Motor neuron (in vitro differentiated cells): ENCODE data around the gene CHD6. TPM values are rescaled to one million over a fixed set of nuclear protein-coding genes. Genes with fewer than 3 reads are reported as not detected.
"Not testable (repeated sequence)": the region's sequence is repeated elsewhere in the genome, so short reads cannot be mapped to it uniquely, and the experiment has no call there.

Experiments used
- ATAC-seq, 8 experiments: fragments of 200-7000 bp; cut with Tn5 transposase; replicated peaks in 6 of 8; 2 replicates each; pipeline ENCODE4 v1.8.0; 2021; ENCODE audit warnings: mild to moderate bottlenecking in 8 of 8, moderate library complexity in 8 of 8
- H3K27ac ChIP-seq, 2 donors: fragments of 250-450 bp; sonication (Bioruptor Pico); 2 replicates each; pipeline ENCODE4 v1.9.0; 2021; ENCODE audit warnings: antibody characterized with exemption in 2 of 2, mild to moderate bottlenecking in 2 of 2, moderate library complexity in 1 of 2
- H3K4me1 ChIP-seq, 2 donors: fragments of 250-450 bp; sonication (Bioruptor Pico); replicated peaks in 1 of 2; 2 replicates each; pipeline ENCODE4 v1.6.1; 2021; ENCODE audit warnings: antibody characterized with exemption in 2 of 2, mild to moderate bottlenecking in 2 of 2, moderate library complexity in 1 of 2
- H3K4me3 ChIP-seq, 5 donors: fragments of 250-450 bp; sonication (Bioruptor Pico); 2 replicates each; pipeline ENCODE4 v1.9.0; 2021; ENCODE audit warnings: antibody characterized with exemption in 5 of 5, mild to moderate bottlenecking in 5 of 5, moderate library complexity in 4 of 5
- WGBS, 10 experiments: fragments of 450-650 bp; shearing (Covaris generic); methylation state at CpG; one replicate each; pipeline ENCODE4 v1.0.0; 2022; 5-methylcytosine and 5-hydroxymethylcytosine counted together
- in situ Hi-C, 9 experiments: fragments of 400-800 bp; cut with MboI; loops; one replicate each; pipeline ENCODE4 v1.15.0; 2021; ENCODE audit warnings: low sequenced_read_pairs in 9 of 9, low pct_unique_long_range_greater_than_20kb in 2 of 9; ENCODE audit not compliant: unreplicated experiment in 9 of 9
- total RNA-seq, 8 experiments: library from RNA; unstranded; fragments of 300-600 nt; gene quantifications; 2 replicates each; pipeline versions ENCODE4 v1.2.3 to v1.2.4, GENCODE V29; 2022

CHD6 gene
- total RNA-seq, 8 experiments from 2014 or later, result 19.4 to 59.2 (median 37.5) TPM

GRCh38 chr20:41540918-41541317 lies 77.3 kb downstream of the CHD6 start:
- ATAC-seq, result peak in 3 of 8 experiments; percentile 35 to 57 (median 48)
- in situ Hi-C loops, result no loop called here
- 7 to 93% (median 57%) methylated on average over 1 to 4 of the region's 4 CpGs; no CpG with 5 or more reads in 1 of the 10 experiments for WGBS, 10 experiments
- Histone ChIP-seq H3K27ac (no peak overlapping the region), H3K4me1 (no peaks in the 10 kb centered on the region), H3K4me3 (no peak overlapping the region)

- WGBS, 10 experiments, result 50 to 83% (median 70%) methylated on average over 2 to 3 of the region's 3 CpGs; no CpG with 5 or more reads in 1 of the 10 experiments
- peak in 1 of 8 experiments; percentile 39 for ATAC-seq
- Histone ChIP-seq H3K27ac (no peak overlapping the region), H3K4me1 (no peaks in the 10 kb centered on the region), H3K4me3 (no peak overlapping the region)
- in situ Hi-C loops, result no loop called here
These were observed 77.7 kb downstream of the CHD6 start for GRCh38 chr20:41540459-41540858.

- Histone ChIP-seq H3K4me3 (no peak overlapping the region), H3K27ac (no peak overlapping the region), H3K4me1 (no peaks in the 10 kb centered on the region)
- no peak for ATAC-seq
- in situ Hi-C loops, result no loop called here
- WGBS, 10 experiments, result 40 to 97% (median 77%) methylated on average over 1 to 6 of the region's 8 CpGs; no CpG with 5 or more reads in 1 of the 10 experiments
These were observed 79.2 kb downstream of the CHD6 start for GRCh38 chr20:41538810-41539596.

- no peak for ATAC-seq
- Histone ChIP-seq H3K4me3 (no peak overlapping the region), H3K27ac (no peak overlapping the region), H3K4me1 (peaks cover 0 to 3% of the 10 kb centered on the region in 2 donors)
- in situ Hi-C loops, result no loop called here
- WGBS, 10 experiments, result 92 to 100% (median 100%) methylated on average over 1 to 4 of the region's 4 CpGs; no CpG with 5 or more reads in 3 of the 10 experiments
These were observed 80.3 kb downstream of the CHD6 start for GRCh38 chr20:41537865-41538264.

- H3K4me1 ChIP-seq, in situ Hi-C loops, ATAC-seq, H3K4me3 ChIP-seq, H3K27ac ChIP-seq: not testable (repeated sequence)
- 71 to 100% (median 100%) methylated on average over 1 of the region's 1 CpG; no CpG with 5 or more reads in 1 of the 10 experiments for WGBS, 10 experiments
These were observed 82.6 kb downstream of the CHD6 start for GRCh38 chr20:41535551-41535950.

- H3K4me3 ChIP-seq, result no peak overlapping the region
- no peak overlapping the region for H3K27ac ChIP-seq
- in situ Hi-C loops, result no loop called here
- peaks cover 5 to 8% of the 10 kb centered on the region in 2 donors for H3K4me1 ChIP-seq
- peak in 1 of 8 experiments; percentile 22 for ATAC-seq
- 60 to 100% (median 80%) methylated on average over 1 to 2 of the region's 2 CpGs; no CpG with 5 or more reads in 3 of the 10 experiments for WGBS, 10 experiments
These were observed 83.3 kb downstream of the CHD6 start for GRCh38 chr20:41534842-41535241.

GRCh38 chr20:41534170-41534569 lies 84.0 kb downstream of the CHD6 start:
- ATAC-seq, result no peak
- H3K27ac ChIP-seq, result no peak overlapping the region
- H3K4me3 ChIP-seq, result no peak overlapping the region
- H3K4me1 ChIP-seq, result peaks cover 5 to 8% of the 10 kb centered on the region in 2 donors
- in situ Hi-C loops, result no loop called here

GRCh38 chr20:41533537-41534136 lies 84.5 kb downstream of the CHD6 start:
- H3K4me3 ChIP-seq, result no peak overlapping the region
- peaks cover 5 to 8% of the 10 kb centered on the region in 2 donors for H3K4me1 ChIP-seq
- peak in 3 of 8 experiments; percentile 29 to 97 (median 50) for ATAC-seq
- H3K27ac ChIP-seq, result no peak overlapping the region
- 54 to 100% (median 69%) methylated on average over 1 to 2 of the region's 2 CpGs; no CpG with 5 or more reads in 3 of the 10 experiments for WGBS, 10 experiments
- in situ Hi-C loops, result no loop called here

GRCh38 chr20:41532935-41533334 lies 85.2 kb downstream of the CHD6 start:
- 81 to 100% (median 94%) methylated on average over 1 to 9 of the region's 11 CpGs for WGBS, 10 experiments
- Histone ChIP-seq H3K27ac (no peak overlapping the region), H3K4me1 (peaks cover 5 to 8% of the 10 kb centered on the region in 2 donors), H3K4me3 (no peak overlapping the region)
- ATAC-seq, result no peak
- in situ Hi-C loops, result no loop called here

- ATAC-seq, result peak in 2 of 8 experiments; percentile 36 to 51
- Histone ChIP-seq H3K27ac (no peak overlapping the region), H3K4me1 (peaks cover 5 to 8% of the 10 kb centered on the region in 2 donors), H3K4me3 (no peak overlapping the region)
- WGBS, 10 experiments, result 22 to 100% (median 98%) methylated on average over 1 to 3 of the region's 3 CpGs
- in situ Hi-C loops, result no loop called here
These were observed 86.5 kb downstream of the CHD6 start for GRCh38 chr20:41531518-41532275.

- Histone ChIP-seq H3K4me1 (peaks cover 5 to 12% of the 10 kb centered on the region in 2 donors), H3K27ac (no peak overlapping the region), H3K4me3 (no peak overlapping the region)
- no peak for ATAC-seq
- 86 to 100% (median 100%) methylated on average over 1 of the region's 1 CpG; no CpG with 5 or more reads in 4 of the 10 experiments for WGBS, 10 experiments
- in situ Hi-C loops, result no loop called here
These were observed 87.3 kb downstream of the CHD6 start for GRCh38 chr20:41530923-41531322.

GRCh38 chr20:41526327-41526726 lies 91.8 kb downstream of the CHD6 start:
- in situ Hi-C loops, result no loop called here
- Histone ChIP-seq H3K4me3 (no peak overlapping the region), H3K27ac (no peak overlapping the region), H3K4me1 (peaks cover 7 to 19% of the 10 kb centered on the region in 2 donors)
- 57 to 100% (median 95%) methylated on average over 1 to 3 of the region's 3 CpGs for WGBS, 10 experiments
- no peak for ATAC-seq
